ENCODE data around the gene RNF144A.

The RNF144A gene

DNA sequence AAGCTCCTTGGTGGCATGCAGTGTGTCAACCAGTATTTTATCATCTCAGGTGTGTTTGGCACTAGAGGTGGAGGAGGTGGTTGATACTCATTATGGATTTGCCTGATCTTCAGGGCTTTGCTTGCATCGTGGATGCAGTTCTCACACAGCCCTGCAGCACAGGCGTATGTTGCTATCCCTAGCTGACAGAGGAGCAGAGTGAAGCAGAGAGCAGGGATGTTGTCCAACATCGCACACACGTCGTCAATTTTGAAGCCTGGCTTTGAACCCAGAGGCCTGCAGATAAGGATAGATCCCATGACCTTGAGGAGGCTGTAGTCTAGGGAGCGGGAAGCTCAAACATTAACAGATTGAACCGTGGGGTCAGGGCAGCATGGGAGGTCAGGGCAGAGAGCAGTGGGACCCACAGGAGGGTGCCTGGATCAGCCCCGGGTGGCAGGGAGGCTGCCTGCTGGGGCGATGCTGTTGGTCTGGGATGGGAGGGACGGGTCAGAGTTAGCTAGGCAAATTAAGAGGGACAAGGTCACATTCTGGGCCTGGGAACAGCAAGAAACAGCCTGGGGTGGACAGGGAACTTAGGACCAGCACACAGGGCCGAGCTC, 4.2 kb downstream of the RNF144A start:
- TF ChIP-seq, protein P1, sequence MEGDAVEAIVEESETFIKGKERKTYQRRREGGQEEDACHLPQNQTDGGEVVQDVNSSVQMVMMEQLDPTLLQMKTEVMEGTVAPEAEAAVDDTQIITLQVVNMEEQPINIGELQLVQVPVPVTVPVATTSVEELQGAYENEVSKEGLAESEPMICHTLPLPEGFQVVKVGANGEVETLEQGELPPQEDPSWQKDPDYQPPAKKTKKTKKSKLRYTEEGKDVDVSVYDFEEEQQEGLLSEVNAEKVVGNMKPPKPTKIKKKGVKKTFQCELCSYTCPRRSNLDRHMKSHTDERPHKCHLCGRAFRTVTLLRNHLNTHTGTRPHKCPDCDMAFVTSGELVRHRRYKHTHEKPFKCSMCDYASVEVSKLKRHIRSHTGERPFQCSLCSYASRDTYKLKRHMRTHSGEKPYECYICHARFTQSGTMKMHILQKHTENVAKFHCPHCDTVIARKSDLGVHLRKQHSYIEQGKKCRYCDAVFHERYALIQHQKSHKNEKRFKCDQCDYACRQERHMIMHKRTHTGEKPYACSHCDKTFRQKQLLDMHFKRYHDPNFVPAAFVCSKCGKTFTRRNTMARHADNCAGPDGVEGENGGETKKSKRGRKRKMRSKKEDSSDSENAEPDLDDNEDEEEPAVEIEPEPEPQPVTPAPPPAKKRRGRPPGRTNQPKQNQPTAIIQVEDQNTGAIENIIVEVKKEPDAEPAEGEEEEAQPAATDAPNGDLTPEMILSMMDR (IDR thresholded peaks at IDR 0.05; ENCODE audit: control insufficient read depth, insufficient read depth, low read depth, low read length, missing control alignments), result no peak
- H3K4me3 ChIP-seq (ENCODE audit: control insufficient read depth, low read depth, low read length), result no peak overlapping the region
- no peak for DNase-seq (ENCODE audit: low read depth)

DNA sequence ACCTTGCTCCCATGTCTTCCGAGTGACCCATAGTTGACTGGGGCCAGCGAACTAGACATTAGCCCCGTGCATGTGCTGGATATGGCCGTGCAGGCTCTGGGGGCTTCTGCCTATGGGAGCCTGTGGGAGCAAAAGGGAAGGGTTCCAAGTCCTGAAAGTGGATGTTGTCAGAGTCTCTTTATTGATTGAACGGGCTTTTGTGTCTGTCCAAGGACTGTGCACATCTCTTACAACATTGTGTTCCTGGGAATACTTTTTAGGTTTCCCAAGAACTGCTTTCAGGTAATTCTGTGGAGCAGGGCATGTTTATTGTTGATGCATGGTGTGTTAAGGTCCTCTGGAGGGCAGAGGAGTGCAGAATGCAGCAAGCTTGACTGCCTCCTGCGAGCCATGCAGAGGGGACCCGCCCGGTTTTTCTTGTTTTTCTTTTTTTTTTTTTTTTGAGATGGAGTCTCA, 5.0 kb downstream of the RNF144A start:
- DNase-seq (ENCODE audit: low read depth), result no peak

DNA sequence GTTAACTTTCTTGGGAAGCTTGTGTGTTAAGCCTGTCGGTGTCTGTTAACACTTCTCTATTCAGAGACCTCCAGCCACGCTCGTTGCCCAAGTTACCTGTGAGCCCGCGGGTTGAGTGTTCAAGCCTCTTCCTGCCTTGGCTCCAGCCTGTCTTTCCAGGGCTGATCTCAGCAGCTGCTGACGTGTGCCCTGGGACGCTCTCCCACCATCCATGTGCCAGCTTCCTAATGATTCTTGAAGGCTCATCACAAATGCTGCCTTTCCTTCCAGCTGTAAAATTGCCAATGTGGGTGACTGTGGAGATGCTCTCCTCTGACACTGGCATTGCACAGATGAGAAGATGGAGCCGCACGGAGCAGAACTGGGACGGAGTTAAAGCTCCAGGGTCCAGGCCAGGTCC, 6.1 kb downstream of the RNF144A start:
- no peak for DNase-seq (ENCODE audit: low read depth)
- TF ChIP-seq, protein P1 (IDR thresholded peaks at IDR 0.05; ENCODE audit: control insufficient read depth, insufficient read depth, low read depth, low read length, missing control alignments), result no peak
- H3K4me3 ChIP-seq (ENCODE audit: control insufficient read depth, low read depth, low read length), result no peak overlapping the region

More for the DNA sequence above, 5.0 kb downstream of the RNF144A start:
- no peak overlapping the region for H3K4me3 ChIP-seq (ENCODE audit: control insufficient read depth, low read depth, low read length)
- TF ChIP-seq, protein P1 (IDR thresholded peaks at IDR 0.05; ENCODE audit: control insufficient read depth, insufficient read depth, low read depth, low read length, missing control alignments), result no peak

DNA sequence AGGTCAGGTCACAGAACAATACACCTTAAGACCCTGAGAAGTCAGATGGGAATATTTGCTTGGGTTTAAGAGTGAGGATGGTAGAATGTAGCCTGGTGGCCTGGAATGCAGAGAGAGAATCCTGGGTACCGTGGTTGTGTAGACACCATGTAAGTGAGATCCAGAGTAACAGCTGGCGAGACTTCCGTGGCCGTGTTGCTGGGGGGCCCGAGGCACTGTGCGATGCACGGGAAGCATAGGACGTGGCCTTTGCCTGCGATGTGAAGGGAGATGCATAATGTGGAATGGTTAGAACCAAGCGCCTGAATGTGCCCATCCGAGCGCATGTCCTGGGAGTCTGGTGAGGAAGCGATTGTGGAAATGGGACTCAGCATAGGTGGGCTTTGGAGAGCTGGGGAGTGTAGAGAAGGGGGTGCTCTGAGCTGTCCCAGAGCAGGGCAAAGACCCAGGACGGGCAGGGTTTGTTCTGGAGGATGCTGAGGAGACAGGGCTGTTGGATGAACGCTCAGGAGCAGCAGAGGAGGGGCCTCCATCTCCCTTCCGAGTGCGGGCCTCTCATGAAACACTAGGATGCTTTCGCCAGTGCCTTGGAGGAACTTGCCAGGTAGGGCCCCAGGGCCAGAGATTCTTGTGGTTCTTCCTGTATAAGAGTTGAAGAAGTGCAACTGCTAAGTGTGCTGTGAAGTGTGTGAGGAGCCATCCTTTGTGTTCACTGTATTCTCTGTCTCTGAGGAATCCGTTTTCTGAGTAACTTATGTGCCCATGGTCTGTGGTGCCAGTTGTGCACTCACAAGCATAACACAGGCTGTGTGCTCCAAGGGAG, 7.1 kb downstream of the RNF144A start:
- TF ChIP-seq, protein P1 (IDR thresholded peaks at IDR 0.05; ENCODE audit: control insufficient read depth, insufficient read depth, low read depth, low read length, missing control alignments), result no peak
- no peak overlapping the region for H3K4me3 ChIP-seq (ENCODE audit: control insufficient read depth, low read depth, low read length)
- no peak for DNase-seq (ENCODE audit: low read depth)

DNA sequence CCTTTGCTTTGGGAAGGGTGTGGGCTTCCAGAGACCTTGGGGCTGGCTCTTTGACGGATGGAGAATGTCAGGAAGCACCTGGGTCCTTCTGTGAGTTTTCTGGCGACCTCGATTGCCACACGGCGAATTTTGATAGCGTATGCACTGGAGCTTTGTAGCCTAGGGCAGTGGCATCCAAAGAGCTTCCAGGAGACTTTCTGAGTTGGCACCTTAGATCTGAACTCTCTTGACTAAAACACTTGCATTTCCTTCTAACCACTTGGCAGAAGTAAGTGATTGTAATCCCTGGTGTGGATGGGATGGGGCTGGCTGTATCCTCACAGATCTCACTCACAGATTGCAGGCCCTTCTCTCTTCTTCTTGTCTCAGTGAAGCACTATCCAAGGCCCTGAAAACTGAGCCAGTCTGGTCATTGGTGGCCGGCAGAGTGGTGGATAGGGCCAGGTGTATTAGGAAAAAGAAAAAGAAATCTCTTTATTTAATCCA, 7.8 kb downstream of the RNF144A start:
- DNase-seq (ENCODE audit: low read depth), result no peak
- TF ChIP-seq, protein P1 (IDR thresholded peaks at IDR 0.05; ENCODE audit: control insufficient read depth, insufficient read depth, low read depth, low read length, missing control alignments), result no peak

DNA sequence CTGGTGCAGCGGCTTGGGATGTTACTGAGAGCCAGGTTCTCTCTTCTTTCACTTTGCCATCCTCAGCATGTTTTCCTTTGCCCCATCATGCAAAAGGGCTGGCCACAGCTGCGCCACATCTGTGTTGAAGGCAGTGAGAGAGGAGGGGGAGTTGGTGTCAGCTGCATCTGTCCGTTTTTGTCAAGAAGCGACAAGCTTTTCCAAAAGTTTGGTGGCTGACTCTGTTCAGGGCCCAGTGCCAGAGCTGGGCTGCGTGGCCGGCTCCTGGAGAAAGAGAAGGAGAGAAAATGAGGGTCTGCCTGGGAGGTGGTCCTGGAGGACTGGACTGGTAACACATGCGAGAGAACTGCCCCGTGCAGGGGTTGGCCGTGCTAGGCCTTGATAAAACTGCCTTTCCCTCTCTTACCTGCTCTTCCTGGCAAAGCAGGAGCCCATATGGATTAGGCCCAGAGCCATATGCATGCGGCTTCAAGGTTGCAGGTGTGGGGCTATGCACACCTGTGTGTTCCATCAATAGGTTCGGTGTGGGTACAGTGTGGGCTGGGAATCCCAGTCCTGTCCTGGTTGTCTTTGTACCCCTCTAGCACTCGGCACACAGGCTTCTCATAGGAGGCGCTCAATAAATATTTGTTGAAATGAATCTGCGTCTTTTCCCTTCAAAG, 9.0 kb downstream of the RNF144A start:
- no peak overlapping the region for H3K4me3 ChIP-seq (ENCODE audit: control insufficient read depth, low read depth, low read length)
- DNase-seq (ENCODE audit: low read depth), result no peak
- TF ChIP-seq, protein P1 (IDR thresholded peaks at IDR 0.05; ENCODE audit: control insufficient read depth, insufficient read depth, low read depth, low read length, missing control alignments), result no peak

More for the DNA sequence above, 7.8 kb downstream of the RNF144A start:
- H3K4me3 ChIP-seq (ENCODE audit: control insufficient read depth, low read depth, low read length), result no peak overlapping the region

Data from AG09309 (cell line).